ENCODE measurements around the gene MEGF8.

MEGF8 gene

GRCh38 chr19:42420055-42420544, 94.7 kb downstream of the MEGF8 start:
- DNase-seq (peak; percentile 84), ATAC-seq (peak; percentile 48)

- DNase-seq (no peak), ATAC-seq (no peak)
These were observed 95.7 kb downstream of the MEGF8 start for GRCh38 chr19:42421101-42421500.

GRCh38 chr19:42421591-42422031, 96.2 kb downstream of the MEGF8 start:
- no peak for DNase-seq
- ATAC-seq: no peak

GRCh38 chr19:42422092-42422900, 96.9 kb downstream of the MEGF8 start:
- DNase-seq (no peak), ATAC-seq (no peak)

GRCh38 chr19:42422901-42423461, 97.5 kb downstream of the MEGF8 start:
- peak; percentile 55 for DNase-seq
- ATAC-seq: peak; percentile 58

DNA sequence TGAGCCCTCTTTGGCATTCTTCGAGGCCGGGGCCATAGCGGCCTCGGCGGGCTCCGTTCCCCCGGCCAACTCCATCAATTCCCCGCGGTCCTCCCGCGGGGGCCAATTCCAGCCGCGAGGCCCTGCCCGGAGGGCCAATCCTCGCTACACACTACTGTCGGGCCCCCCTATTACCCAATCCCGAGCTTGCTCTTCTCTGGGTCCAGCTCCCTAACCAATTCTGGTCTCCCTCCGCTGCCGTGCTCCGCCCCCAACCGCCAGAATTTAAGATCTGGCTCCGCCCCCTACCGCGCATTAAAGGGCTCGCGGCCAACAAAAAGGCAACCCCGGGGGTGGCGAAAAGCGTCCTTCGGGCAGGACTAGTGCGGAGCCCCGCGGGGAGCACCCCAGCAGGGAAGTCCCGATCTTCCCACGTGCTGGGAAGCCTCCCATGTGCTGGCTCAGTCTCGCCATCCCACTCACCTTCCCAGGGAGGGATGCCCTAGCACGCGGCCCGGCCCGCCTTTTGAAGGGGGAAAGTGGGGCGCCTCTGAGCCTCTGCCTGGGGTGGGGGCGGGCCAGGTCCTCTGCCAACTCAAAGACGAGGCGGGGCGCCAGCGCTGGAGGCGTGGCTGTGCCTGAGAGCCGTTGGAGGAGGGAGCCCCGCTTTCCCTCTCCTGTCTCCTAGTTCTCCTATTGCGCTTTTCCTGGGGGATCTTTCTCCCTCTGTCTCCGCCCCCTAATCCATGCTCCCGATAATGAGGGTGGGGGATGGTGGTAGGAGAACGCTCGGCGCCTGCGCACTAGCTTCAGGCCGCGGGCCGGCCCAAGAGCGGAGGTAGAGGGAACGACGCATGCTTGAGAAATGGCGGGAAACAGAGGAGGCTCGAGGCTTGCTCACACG, 98.3 kb downstream of the MEGF8 start:
- peak; percentile 95 for ATAC-seq

GRCh38 chr19:42424345-42424707, 98.9 kb downstream of the MEGF8 start:
- no peak for ATAC-seq
- DNase-seq: no peak

More for the DNA sequence above, 98.3 kb downstream of the MEGF8 start:
- peak; percentile 94 for DNase-seq

DNA sequence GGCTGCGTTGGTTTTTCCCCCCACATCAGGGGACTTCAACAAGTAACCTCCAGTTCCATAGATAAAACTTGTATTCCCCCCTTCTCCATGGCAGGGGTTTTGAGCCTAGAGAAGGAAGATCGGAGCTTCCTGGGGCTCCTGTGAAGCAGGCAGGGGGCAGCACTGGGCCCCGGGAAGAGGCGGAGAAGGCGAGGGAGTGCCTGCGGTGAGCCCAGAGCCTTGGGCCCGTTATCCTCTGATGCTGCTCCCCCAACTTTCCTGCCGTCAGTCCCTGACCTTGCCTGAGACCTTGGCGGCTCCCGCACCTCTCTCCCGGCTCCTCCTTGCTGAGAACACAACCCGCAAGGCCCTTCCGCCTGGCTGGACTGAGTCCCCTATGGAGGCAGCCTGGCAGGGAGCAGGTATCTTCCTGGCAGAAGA, 99.3 kb downstream of the MEGF8 start:
- DNase-seq (no peak), ATAC-seq (no peak)

GRCh38 chr19:42426643-42427042, 101.2 kb downstream of the MEGF8 start:
- DNase-seq (no peak), ATAC-seq (no peak)

DNA sequence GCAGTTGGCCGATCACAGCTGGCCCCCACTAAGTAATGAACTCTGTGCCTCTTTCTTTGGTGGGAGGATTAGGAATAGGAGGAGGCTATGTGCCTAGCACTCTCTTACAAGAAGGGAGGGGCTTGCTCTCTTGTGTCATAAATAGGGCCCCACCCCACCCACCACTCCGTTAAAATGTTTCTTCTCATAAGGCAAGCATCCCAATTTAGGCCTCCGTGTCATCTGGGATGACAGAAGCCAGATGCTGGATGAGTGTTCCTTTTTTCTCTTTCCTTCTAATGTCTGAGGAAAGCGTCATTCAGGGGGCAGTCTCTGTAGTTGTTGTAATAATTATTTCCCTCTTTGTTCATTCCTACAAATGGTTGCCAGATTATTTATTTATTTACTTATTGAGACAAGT, 101.9 kb downstream of the MEGF8 start, which contains the start of gene LIPE:
LIPE (minus strand) TSS at position 76 of the 400 bp plus-strand sequence. CDS start 239 bp downstream, outside the sequence.
- DNase-seq (no peak), ATAC-seq (no peak)
